ENCODE results near the gene SLBP. TPM values are rescaled to one million over a fixed set of nuclear protein-coding genes. Genes with fewer than 3 reads are reported as not detected.
A peak's percentile ranks its signal among the peaks of the same experiment; 100 is the strongest.

The SLBP gene
- total and polyA plus RNA-seq, 12 donors: 19.0 to 81.0 (median 38.1) TPM

DNA sequence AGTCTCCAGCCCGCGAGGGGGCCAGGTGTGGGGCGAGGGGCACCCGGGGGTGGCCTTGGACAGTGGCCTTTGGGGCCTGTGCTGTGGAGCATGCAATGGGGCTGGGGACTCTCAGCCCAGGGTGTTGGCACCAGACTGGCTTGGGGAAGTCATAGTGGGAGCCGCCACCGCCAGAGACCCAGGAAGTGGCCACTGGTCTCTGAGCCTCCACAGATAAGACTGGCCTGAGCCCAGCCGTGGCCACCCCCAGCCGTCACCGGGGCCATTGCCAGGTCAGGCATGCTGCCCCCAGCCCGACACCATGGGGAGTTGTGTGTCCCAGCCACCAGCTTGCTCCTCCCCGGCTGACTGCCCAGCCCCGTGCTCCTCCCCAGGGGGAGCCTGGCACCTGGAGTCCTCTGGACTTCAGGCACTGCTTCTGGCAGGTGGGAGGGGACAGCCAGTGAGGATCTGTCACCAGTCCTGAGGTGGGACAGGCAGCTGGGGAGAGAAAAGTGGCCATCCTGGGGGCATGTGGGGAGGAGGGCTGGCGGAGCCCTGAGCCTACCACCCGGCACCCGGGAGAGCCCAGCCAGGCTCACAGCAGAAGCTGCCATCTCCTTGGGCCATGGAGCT lies 41.7 kb upstream of the SLBP start:
- intact Hi-C loops (cut with DNase I): no loop called here
- no peaks in the 10 kb centered on the region for H3K9me3 ChIP-seq (replicated peaks in 1 of 3)
- no peak overlapping the region for H3K27ac ChIP-seq
- H3K4me3 ChIP-seq: no peak overlapping the region
- H3K27me3 ChIP-seq: no peaks in the 10 kb centered on the region
- no peaks in the 10 kb centered on the region for H3K4me1 ChIP-seq (replicated peaks in 1 of 2)
- WGBS, 4 donors: 82 to 96% (median 86%) methylated on average over 3 to 15 of the region's 15 CpGs
- H3K36me3 ChIP-seq (replicated peaks in 1 of 2): no peaks in the 10 kb centered on the region
- DNase-seq: no peak
- no peak for TF ChIP-seq POLR2A (IDR thresholded peaks at IDR 0.05)

DNA sequence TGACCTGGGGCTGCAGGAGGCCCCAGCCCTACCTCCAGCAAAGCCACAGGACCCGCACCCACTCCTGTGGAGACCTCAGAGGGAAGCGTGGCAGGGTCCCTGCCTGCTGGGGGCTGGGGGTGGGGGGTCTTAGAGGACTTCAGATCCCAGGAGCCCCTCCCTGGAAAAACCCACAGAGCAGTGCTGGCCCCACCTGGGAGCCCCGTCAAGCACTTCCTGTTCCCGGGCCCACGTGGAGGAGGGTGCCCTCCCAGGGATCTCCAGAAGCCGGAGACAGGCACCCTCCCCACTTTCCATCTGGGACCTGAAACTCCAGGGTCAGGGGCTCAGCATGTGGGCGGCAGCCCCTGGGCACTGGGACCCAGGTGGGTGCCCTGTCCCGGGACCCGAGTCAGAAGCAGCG lies 41.2 kb upstream of the SLBP start:
- no peak overlapping the region for H3K4me3 ChIP-seq
- WGBS, 4 donors: 72 to 84% (median 82%) methylated on average over 8 to 10 of the region's 10 CpGs; no CpG with 5 or more reads in 1 of the 4 donors
- TF ChIP-seq CTCF (IDR thresholded peaks at IDR 0.05) (no peak), POLR2A (IDR thresholded peaks at IDR 0.05) (no peak)
- peaks cover 2% of the 10 kb centered on the region for H3K27me3 ChIP-seq
- DNase-seq: no peak
- H3K9me3 ChIP-seq (replicated peaks in 1 of 3): no peaks in the 10 kb centered on the region
- intact Hi-C loops (cut with DNase I): no loop called here
- no peaks in the 10 kb centered on the region for H3K36me3 ChIP-seq (replicated peaks in 1 of 2)
- no peak overlapping the region for H3K27ac ChIP-seq
- peaks cover 0 to 2% of the 10 kb centered on the region in 2 donors for H3K4me1 ChIP-seq (replicated peaks in 1 of 2)

DNA sequence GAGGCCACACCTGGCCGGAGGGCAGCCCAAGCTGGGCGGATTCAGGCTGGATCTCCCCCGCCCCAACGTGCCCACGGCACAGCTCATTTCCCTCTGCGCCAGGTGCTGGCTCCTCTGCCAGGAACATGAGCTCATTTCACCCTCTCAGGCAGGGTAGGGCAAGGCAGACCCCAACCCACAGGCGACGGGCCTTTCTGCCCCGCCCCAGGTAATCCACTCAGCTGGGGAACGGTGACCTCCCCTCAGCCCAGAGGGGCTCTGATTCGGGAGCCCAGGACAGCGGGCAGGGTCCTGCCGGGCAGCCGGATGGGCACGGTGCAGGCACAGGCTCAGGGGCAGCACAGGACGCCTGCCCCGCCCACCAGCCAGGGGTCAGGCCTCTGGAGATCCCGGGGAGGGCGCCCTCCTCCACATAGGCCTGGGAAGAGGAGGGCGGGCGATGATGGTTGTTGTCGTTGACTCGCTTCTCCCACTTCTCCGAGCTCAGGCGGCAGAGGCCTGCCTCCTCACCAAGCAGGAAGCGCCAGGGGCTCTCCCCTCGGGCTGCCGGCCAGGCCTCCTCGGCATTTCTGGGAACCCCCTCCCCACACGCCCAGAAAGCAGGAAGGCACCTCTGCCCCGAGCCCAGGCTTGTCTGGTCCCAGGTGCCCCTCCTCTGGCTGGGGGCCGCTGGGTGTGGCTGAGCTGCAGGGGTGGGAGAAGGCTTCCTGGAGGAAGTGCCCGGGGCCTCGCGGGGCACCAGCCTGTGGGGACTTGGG lies 40.3 kb upstream of the SLBP start:
- Histone ChIP-seq H3K27me3 (peaks cover 4% of the 10 kb centered on the region), H3K36me3 (replicated peaks in 1 of 2) (no peaks in the 10 kb centered on the region), H3K4me3 (no peak overlapping the region), H3K4me1 (replicated peaks in 1 of 2) (peaks cover 0 to 3% of the 10 kb centered on the region in 2 donors), H3K27ac (no peak overlapping the region), H3K9me3 (replicated peaks in 1 of 3) (no peaks in the 10 kb centered on the region)
- intact Hi-C loops (cut with DNase I): no loop called here
- TF ChIP-seq CTCF (IDR thresholded peaks at IDR 0.05): no peak
- TF ChIP-seq POLR2A (IDR thresholded peaks at IDR 0.05): no peak
- DNase-seq: peak in 1 of 7 donors; percentile 37
- 36 to 80% (median 60%) methylated on average over 2 to 34 of the region's 35 CpGs for WGBS, 4 donors

DNA sequence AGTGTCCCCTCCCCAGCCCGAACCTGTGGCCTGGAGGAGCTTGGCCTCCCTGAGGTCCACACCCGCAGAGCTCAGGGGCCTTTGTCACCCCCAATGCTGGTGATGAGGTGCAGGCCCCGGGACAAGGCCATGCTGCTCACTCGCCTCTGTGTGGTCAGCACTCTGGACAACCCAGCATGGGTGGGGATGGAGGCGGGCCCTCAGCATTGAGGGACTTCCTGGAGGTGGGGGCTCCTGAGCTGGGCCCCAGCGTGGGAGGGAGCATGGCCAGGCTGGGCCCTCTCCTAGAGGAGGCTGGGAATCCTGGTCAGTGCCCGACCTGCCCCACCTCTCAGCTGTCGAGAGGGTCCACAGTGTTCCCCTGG lies 39.8 kb upstream of the SLBP start:
- Histone ChIP-seq H3K4me3 (no peak overlapping the region), H3K27ac (no peak overlapping the region), H3K4me1 (replicated peaks in 1 of 2) (peaks cover 0 to 3% of the 10 kb centered on the region in 2 donors), H3K9me3 (replicated peaks in 1 of 3) (no peaks in the 10 kb centered on the region), H3K27me3 (peaks cover 4% of the 10 kb centered on the region), H3K36me3 (replicated peaks in 1 of 2) (no peaks in the 10 kb centered on the region)
- intact Hi-C loops (cut with DNase I): no loop called here
- TF ChIP-seq CTCF (IDR thresholded peaks at IDR 0.05): no peak
- no peak for TF ChIP-seq POLR2A (IDR thresholded peaks at IDR 0.05)
- 80 to 100% (median 94%) methylated on average over 1 to 8 of the region's 8 CpGs for WGBS, 4 donors
- DNase-seq: no peak

Measured in adrenal gland (tissue), 12 donors.